GM21529 (cell line): ENCODE results near the gene ATP5PD.

ENCODE experiments used
- ATAC-seq: cut with Tn5 transposase; IDR thresholded peaks from one replicate; pipeline ENCODE4 v1.9.1; 2021; ENCODE audit not compliant: unreplicated experiment

The ATP5PD gene

DNA sequence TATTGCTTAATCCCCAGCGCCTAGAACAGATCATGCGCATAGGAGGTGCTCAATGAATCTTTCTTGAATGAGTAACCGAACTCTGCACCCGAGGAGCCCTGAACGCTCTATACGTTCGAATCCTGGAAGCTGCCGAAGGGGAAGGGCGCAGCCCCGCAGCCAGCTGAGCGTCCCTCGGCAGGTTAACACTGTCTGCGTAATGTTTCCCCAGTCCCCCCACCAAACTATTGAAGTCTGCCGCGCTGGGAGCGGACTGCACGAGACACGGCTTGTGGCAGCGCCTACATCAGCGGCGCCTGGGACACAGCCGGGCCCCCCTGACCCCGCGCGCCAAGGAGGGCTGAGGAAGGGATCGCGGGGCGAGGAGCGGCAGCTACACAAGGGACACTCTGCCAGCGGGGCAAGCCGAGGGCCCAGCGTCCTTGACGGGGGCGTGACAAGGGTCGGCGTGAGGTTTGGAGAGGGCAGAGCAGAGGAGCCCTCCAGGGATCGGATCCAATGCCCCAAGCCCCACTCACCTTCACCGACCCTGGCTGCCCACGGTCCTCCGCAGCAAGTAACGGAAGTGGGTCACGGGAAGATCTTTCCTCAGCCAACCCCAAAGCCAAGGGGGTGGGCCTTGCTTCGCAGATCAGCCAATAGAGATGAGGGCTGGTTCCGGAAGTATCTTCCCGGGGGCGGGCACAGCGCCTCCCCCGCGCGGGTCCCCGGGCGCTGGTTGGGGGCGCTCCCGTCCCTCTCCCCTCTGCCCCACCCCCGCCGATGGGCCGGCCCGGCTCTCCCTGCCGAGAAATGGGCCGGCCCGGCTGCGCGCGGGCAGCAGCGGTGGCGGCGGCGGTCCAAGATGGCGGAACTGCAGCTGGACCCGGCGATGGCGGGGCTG, at the start of gene ATP5PD, which contains the start of gene KCTD2:
ATP5PD (minus strand) TSS at position 563 of the 883 bp plus-strand sequence. CDS start 4,319 bp downstream, outside the sequence.
KCTD2 (plus strand) TSS at position 819 of the 883 bp plus-strand sequence; CDS start at position 845, 26 bp downstream.
- ATAC-seq: peak; percentile 95

DNA sequence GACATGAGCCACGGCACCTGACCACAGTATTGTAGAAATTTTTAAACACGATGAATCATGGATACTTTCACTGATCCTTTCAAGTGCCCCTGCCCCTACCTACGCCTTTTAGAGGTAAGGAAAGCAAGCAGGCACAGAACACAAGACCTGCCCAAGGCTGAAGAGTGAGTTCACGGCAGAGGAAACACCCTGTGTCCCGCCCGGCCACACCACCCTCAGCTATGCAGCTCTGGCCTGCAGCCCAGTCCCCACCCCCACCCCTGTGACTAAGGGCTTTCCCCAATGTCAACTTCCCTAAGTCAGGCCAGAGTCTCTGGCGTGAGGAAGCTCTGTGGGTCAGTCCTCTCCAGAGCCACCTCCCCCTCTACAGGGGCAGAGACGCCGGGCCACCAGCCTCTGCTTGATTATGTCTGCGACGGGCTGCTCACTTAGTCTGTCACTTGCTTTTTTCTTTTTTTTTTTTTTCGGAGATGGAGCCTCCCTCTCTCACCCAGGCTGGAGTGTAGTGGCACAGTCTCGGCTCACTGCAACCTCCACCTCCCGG, 49.4 kb upstream of the ATP5PD start:
- no peak for ATAC-seq

DNA sequence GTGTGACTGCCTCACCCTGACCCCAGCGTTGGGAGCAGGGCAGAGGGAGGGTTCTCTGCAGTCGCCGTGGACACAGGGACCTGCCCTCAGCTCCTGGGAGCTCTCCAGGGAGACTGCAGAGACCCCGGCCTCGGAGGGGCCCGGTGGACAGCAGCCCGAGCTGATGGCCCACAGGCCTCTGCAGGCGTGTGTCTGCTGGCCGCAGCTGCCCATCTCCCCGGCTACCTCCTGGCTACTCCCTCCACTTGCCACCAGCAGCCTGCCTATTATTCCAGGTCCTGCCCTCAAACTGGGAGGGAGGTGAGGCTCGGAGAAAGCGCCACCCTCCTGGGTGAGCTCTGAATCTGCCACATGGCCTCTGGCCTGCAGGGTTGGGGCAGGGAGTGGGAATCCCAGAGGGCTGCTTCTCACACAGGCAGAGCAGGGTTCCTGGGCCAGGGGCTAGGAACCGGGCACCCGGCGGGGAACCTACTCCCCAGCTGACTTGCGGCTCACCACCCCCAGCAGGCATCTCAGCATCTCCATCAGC, 48.2 kb upstream of the ATP5PD start:
- ATAC-seq: no peak

DNA sequence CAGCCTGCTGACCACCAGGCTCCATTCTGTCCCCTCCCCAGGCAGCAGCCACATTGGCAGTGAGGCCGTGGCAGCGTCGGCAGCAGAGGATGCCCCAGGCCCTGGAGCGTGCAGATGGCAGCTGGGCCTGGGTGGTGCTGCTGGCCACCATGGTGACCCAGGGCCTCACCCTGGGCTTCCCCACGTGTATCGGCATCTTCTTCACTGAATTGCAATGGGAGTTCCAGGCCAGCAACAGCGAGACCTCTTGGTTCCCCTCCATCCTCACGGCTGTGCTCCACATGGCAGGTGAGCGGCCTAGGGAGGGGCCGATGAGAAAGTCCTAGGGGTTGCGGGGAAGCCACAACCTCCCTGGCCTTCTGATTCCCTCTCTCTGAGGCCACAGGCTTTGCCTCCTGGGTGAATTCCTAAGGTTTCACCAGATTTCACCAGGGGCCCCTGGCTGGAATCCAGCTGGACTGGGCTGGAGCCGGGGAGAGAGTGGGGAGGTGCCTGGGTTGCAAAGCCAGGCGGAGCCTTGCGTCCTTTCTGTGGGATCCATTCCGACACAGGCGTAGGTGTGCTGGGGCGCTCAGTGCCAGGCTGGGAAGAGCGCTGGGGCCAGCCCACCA, 46.9 kb upstream of the ATP5PD start:
- ATAC-seq: no peak

DNA sequence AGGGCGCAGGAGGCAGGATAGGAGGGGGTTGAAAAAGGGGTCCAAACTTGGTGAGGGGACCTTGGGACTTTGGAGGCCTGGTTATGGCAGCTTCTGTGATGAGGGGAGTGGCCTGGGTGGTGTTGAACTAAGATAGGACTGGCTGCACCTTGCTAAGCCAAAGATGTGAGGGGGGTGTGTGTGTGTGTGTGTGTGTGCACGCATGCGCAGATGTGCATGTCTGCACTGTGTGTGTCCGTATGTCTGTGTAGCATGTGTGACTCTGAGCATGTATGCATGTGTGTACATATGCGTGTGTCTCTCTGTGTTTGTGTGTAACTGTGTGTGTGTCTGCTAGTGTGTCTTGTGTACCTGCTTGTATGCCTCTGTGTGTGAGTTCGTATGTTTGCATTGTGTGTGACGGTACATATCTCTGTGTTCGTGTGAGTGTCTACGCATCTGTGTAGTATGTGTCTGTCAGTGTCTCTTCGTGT, 45.1 kb upstream of the ATP5PD start:
- no peak for ATAC-seq

DNA sequence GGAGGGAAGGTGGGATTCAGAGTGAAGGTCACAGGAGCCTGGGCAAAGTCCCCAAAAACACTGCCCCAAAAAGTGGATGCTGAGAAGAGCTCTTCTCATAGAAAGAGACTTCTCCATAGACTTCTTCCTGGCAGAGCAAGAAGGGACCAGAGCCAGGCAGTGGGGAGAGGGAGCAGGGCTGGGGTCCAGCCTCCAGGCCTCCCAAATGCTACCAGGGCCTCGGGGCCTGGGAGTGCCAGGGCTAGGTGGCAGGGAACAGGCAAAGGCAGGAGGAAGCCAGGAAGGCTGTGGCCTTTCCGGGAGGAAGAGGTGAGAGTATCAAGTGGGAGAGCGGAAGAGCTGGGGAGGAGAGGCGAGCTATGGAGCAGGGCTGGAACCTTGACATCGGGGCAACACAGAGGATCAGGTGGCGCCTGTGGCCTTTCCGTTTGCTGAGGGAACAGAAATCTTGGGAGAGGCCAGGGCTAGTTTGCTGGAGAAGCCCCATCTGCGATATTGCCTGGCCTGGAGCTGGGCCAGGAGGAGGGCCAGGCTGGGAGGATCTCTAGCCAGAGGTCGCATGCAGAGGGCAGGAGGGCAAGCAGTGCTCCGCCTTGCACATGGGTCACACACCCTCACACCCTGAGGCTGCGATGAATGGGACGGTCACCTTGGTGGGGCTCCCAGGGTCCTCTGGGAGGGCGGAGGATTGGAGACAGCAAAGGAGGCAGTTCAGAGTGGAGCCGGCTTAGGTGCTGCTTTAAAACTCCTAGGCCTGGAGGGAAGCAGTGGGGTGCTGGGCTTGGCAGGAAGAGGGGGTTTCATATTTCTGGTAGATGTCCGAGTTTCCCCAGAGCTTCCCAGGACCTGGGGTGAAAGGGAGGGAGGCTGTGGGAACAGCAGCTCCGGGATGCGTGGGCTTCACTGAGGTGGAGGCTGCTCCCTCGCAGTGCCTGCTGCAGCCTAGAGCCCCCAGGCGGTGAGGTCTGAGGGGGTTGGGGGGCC, 44.4 kb upstream of the ATP5PD start:
- no peak for ATAC-seq

DNA sequence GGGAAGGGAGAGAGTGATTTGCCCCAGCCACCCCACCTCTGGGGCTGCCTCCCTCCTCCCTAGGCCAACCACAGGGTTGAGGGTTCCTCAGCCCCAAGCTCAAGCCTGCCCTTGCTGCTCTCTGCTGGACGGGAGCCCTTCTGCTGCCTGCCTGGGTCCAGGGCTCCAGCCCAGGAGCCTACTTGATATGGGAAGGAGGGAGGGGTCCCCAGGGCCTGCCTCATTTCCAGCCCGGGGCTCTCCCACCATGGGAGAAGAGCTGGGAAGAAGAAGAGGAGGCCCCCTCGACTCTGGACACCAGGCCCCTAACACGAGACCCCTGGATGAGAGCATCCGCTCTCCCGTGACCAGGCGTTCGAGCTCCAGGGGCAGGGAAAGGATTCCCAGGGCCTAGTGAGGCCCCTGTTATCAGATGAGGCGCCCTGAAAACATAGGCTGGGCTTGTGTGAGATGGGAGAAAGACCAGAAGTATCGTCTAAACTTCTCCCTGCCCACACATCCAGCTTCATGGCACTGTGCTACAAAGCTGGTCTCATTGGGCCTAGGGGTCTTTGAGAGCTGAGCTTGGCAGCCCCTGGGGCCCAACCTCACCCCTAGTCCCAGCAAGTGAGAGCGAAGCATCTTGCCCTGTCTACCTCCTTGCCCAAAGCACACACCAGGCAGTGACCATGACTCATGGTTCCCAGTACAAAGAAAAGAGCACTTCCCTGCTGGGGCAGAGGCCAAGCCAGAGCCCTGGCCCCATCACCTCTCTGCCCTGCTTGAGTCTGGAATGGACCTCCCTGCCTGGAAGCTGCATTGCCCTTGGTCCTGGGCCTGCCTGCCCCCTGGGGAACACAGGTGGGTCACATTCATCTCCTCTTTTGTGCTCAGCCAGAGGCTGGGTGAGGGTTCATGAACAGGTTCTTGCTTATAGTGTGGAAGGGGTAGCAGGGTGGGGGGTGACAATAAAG, 42.0 kb upstream of the ATP5PD start:
- no peak for ATAC-seq

DNA sequence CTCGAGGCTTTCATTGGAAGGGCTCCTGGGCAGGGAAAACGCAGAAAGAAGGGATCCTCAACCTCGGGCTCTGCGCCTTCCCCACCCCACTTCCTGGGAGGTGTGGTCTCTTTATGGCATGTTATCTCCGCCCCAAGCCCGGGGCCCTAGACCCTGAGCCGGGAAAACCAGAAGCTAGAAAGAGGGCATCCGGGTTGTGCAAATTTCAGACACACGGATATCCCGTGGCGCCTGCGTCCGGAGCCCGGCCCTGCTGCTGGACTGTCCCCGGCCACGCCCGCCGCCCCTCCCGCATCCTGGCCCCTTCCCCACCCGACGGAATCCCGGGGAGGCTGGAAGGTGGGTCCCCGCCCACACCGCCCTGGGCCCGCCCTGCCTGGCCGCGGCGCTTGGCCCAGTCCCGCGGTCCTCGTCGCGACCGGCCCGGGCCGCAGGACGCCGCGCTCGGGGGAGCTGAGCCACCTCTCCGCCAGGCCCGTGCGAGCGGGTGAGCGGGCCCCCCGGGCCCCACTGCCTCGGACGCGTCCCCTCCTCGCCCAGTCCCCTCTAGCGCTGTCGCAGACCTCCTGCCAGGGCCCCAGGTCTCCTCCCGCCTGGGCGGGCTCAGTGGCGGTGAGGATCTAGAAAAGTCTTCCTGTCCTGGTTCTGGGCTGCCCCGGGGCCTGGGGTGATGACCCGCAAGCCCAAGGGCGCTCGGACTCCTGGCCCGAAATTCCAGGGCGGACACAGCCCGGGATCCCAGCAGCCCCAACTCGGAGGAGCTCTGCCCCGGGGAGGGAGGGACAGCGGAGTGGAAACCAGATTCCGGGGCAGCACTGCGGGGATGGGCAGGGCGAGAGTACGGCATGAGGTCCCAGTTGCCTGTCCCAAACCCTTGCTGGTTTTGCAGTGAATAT, 41.0 kb upstream of the ATP5PD start, which contains the start of gene SLC16A5:
SLC16A5 (plus strand) TSS at position 397 of the 896 bp plus-strand sequence. CDS start 5,683 bp downstream, outside the sequence.
- ATAC-seq: no peak

DNA sequence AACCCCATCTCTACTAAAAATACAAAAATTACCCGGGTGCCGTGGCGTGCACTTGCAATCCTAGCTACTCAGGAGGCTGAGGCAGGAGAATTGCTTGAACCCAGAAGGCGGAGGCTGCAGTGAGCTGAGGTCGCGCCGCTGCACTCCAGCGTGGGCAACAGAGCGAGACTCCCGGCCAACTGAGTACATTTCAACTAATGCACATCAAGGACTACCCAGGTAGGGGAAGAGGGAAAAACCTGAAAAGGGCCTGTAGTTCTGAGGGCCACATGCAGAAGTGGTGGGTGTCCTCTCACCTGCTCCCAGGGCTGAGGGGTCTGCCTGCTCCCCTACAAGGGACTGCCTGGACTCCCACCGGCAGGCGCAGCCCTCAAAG, 40.4 kb upstream of the ATP5PD start:
- no peak for ATAC-seq

DNA sequence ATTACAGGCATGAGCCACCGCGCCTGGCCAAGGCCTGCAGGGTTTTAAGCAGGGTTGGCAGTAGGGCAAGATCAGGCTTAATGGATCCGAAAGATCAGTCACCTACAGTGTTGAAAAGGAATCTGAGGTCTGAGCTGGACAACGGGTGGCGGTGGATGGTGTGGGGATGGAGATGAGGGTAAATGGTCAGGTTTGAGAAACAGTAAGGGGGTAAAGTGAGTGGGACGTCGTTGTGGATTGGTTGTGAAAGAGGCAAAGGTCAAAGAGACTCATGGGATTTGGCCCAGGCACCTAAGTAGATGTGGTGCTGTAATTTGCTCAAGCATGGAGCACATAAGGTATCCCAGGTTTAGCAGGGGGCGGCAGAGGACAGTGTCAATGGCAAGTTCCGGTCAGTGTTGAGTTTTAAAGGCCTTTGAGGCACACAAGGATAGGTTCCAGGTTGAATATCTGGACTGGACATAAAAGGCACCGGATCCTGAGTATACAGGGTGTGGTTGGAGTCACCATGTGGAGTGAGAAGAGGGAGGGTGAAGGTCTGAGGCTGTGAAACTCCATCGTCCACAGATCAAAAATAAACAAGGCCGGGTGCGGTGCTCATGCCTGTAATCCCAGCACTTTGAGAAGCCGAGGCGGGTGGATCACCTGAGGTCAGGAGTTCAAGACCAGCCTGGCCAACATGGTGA, 39.9 kb upstream of the ATP5PD start:
- no peak for ATAC-seq

DNA sequence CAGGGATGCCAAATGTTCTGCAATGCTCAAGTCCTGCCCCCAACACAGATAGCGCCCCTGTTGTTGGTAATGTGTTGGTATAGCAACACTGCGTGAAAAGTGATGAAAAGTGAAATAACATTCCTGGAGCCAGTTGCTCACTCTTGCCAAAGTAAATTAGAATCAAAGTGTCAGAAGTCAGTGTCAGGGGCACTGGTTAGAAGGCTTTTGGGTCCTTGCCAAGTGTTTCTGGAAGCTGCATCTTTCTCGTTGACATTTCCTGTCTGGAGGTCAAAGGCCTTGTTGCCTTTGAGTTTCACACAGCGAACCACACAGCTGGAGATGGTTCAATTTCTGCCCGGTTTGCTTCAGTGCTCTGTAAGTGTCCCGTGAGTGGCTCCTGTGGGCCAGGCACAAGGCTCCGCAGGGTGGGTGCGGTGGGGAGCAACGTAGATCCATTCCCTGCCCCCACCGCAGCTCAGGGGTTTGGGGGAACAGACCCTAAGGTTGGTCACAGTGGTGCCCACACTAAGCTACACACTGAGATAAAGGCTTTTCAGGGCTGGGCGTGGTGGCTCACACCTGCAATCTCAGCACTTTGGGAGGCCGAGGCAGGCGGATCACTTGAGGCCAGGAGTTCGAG, 37.4 kb upstream of the ATP5PD start:
- ATAC-seq: no peak

DNA sequence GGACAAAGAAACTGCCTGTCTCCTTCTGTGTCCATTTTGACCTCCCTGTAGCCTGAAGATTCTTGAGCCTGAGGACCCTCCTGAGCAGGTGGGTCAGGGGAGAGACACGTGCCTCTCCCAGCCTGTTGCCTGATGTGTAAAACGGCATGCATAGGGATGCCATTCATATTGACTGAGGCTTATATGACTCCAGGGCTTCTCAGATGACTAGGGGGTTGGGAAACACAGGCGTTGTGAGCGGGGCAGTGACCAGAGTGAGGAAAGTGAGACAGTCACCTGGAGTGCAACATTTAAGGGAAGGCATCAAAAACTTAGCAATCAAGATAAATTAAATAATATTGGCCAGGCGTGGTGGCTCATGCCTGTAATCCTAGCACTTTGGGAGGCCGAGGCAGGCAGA, 35.9 kb upstream of the ATP5PD start:
- no peak for ATAC-seq

DNA sequence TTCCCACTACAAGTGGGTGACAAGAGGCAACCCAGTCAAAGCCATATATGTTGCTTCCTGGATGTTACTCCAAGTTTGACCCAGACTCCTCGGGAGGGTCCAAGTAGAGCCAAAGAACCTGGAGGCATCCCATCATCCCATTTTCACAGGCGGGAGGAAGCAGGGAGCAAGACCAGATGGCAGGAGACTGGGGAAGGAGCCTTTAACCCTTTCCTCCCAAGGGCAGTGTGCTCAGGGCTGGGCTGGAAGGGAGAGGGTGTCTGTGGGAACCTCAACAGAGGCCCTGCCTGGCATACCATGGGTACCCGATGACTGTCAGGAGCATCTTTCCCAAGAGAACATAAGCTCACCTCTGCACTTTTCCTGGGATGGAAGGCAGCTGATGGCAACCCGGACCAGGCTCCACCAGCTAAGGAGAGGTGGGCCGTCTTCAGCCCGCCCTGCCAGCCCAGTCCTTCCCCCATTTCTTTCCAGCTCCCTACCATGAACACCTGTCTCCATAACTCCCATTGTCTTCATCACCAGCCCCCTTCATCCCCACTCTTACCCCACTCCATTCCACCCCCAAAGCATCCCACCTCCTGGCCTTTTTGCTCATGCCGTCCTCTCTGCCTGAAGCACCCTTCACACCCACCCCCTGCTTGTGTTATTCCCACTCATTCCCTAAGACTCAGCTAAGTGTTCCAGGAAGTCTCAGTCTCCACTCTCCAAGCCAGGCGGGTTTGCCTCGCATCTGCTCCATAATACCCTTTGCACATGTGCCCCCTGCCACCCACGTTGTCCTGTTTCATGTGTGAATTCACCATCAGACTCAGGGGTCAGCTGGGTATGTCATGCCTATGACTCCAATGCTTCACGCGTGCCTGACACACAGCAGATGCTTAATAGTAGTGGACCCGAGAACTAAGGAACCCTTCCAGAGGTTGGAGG, 35.1 kb upstream of the ATP5PD start:
- ATAC-seq: no peak

DNA sequence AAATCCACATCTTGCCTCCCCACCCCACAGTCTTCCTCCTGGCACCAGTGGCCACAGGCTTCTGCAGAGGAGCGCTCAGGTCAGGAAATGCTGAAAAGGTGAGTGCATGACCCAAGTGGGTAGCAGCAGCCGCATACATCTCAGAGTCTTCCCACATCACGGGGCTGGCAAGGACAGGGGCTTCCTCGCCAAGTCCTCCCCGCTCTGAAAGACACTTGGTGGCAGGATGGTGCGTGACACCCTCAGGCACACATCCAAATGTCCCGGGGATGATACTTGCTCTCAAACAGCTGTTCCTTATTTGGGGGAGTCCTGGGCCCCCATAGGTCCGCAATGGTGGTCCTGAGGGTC, 32.2 kb upstream of the ATP5PD start:
- ATAC-seq: no peak

DNA sequence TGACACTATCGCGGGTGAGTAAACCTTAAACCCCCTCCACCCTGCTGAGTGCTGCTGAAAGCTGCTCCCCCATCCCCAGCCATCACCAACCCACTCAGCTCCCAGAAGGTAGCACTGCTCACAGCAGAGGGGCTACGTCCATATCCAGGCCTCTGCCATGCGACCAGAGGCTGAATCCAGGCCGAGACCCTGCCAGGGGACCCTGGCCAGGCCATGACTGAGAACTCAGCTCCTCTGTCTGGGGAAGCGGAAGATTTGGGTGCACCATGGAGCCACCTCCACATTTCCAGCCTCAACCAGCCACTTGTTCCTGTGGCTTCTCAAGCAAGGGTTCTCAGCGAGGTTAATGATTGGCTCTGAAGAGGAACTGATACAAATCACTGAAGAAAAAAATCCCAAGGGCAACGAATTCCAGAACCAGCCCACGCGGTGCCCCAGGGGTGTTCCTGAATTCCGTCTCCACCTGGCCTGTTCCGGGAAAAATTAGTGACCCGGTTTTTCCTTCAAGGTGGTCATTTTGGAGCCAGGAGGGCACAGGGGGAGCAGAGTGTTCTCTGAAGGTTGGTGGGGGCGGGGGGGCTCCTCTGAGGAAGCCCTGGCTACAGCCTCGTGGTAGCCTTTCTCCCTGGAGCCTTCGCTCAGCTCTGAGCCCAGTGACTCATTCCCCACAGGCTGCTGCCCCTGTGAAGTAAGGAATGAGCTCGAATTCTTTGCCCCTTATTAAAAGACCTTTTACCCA, 31.7 kb upstream of the ATP5PD start:
- no peak for ATAC-seq
